GM18873 (cell line): ENCODE results near the gene NXNL2.

Source experiments
- ATAC-seq: cut with Tn5 transposase; IDR thresholded peaks from one replicate; pipeline ENCODE4 v1.9.1; 2021; ENCODE audit warnings: mild to moderate bottlenecking, moderate library complexity, moderate number of reproducible peaks; ENCODE audit not compliant: unreplicated experiment, low FRiP score

Gene NXNL2

GRCh38 chr9:88534456-88535225 is at the start of gene NXNL2:
Gene NXNL2 (plus strand): TSS chr9:88535178. CDS start chr9:88535435, 257 bp downstream.
- ATAC-seq, result no peak

- ATAC-seq, result no peak
These were observed 46.8 kb upstream of the NXNL2 start for GRCh38 chr9:88488166-88488565.

- ATAC-seq, result no peak
These were observed 39.8 kb upstream of the NXNL2 start for GRCh38 chr9:88494983-88495721.

- ATAC-seq, result no peak
These were observed 37.8 kb upstream of the NXNL2 start for GRCh38 chr9:88497224-88497623.

GRCh38 chr9:88498880-88499279 is 36.1 kb upstream of the NXNL2 start:
- no peak for ATAC-seq

- ATAC-seq, result no peak
These were observed 33.9 kb upstream of the NXNL2 start for GRCh38 chr9:88501086-88501485.

GRCh38 chr9:88502552-88503034 is 32.4 kb upstream of the NXNL2 start:
- no peak for ATAC-seq

- ATAC-seq, result no peak
These were observed 31.7 kb upstream of the NXNL2 start for GRCh38 chr9:88503081-88503844.

GRCh38 chr9:88503845-88504764 is 30.9 kb upstream of the NXNL2 start:
- ATAC-seq, result no peak

GRCh38 chr9:88508326-88508725 is 26.7 kb upstream of the NXNL2 start:
- no peak for ATAC-seq

- no peak for ATAC-seq
These were observed 23.1 kb upstream of the NXNL2 start for GRCh38 chr9:88511906-88512305.

GRCh38 chr9:88514247-88514646 is 20.7 kb upstream of the NXNL2 start:
- ATAC-seq, result no peak

GRCh38 chr9:88521308-88521707 is 13.7 kb upstream of the NXNL2 start:
- ATAC-seq, result no peak

- ATAC-seq, result no peak
These were observed 12.6 kb upstream of the NXNL2 start for GRCh38 chr9:88522360-88522759.

- ATAC-seq, result no peak
These were observed 11.9 kb upstream of the NXNL2 start for GRCh38 chr9:88523056-88523455.

- no peak for ATAC-seq
These were observed 10.1 kb upstream of the NXNL2 start for GRCh38 chr9:88524911-88525310.

GRCh38 chr9:88527618-88528017 is 7.4 kb upstream of the NXNL2 start:
- ATAC-seq, result no peak

- ATAC-seq, result no peak
These were observed 6.7 kb upstream of the NXNL2 start for GRCh38 chr9:88528080-88528790.

GRCh38 chr9:88529496-88529895 is 5.5 kb upstream of the NXNL2 start:
- no peak for ATAC-seq
